Right lobe of liver (tissue), 6 donors: Measurements from ENCODE around the gene NCK1. TPM values are rescaled to one million over a fixed set of nuclear protein-coding genes. Genes with fewer than 3 reads are reported as not detected.
A peak's percentile ranks its signal among the peaks of the same experiment; 100 is the strongest.

Experiments used
- ATAC-seq, 4 donors: fragments of 200-7000 bp; cut with Tn5 transposase; one replicate each; pipeline ENCODE4 v1.9.1; 2020; ENCODE audit warnings: mild to moderate bottlenecking in 4 of 4, moderate library complexity in 4 of 4
- DNase-seq, 3 donors: peaks; one replicate each; pipeline ENCODE4 v3.0.0-alpha.2; 2020
- H3K27ac ChIP-seq, 3 donors: fragments of 200-600 bp; one replicate each; pipeline ENCODE4 v1.8.0; 2022
- H3K27me3 ChIP-seq, 2 donors: fragments of 200-600 bp; one replicate each; pipeline ENCODE4 v1.8.0; 2022
- H3K36me3 ChIP-seq, 4 donors: fragments of 200-600 bp; sonication (generic) in 1 of 4; one replicate each; pipeline versions ENCODE4 v1.5.1 to v1.8.0; 2017 to 2022; ENCODE audit warnings: control low read depth in 1 of 4
- H3K4me1 ChIP-seq, 4 donors: fragments of 200-600 bp; sonication (generic) in 1 of 4; one replicate each; pipeline versions ENCODE4 v1.5.1 to v1.8.0; 2017 to 2022; ENCODE audit warnings: control low read depth in 1 of 4
- H3K4me3 ChIP-seq, 3 donors: fragments of 200-600 bp; one replicate each; pipeline ENCODE4 v1.8.0; 2022
- H3K9me3 ChIP-seq, 4 donors: fragments of 200-600 bp; sonication (generic) in 1 of 4; one replicate each; pipeline versions ENCODE4 v1.5.1 to v1.8.0; 2017 to 2022; ENCODE audit warnings: control low read depth in 1 of 4
- CTCF ChIP-seq, 4 donors: fragments of 200-600 bp in 3 of 4; fragments of 450-650 bp in 1 of 4; IDR thresholded peaks; one replicate each; pipeline versions ENCODE4 v1.5.1 to v1.8.0; 2016 to 2022; ENCODE audit warnings: antibody characterized with exemption in 4 of 4, mild to moderate bottlenecking in 2 of 4
- POLR2A ChIP-seq: fragments of 450-650 bp; IDR thresholded peaks from one replicate; pipeline ENCODE4 v1.6.1; 2017; ENCODE audit warnings: antibody characterized with exemption, mild to moderate bottlenecking
- WGBS: methylation state at CpG from one replicate; pipeline ENCODE4 v1.1.6; 2018; ENCODE audit warnings: low coverage, low lambda C conversion rate; ENCODE audit not compliant: insufficient coverage; ENCODE audit errors: missing lambda C conversion rate; 5-methylcytosine and 5-hydroxymethylcytosine counted together
- intact Hi-C, 2 donors: fragments of 100-400 bp; cut with DNase I; formaldehyde crosslinking; loops; one replicate each; pipeline versions ENCODE4 v1.11.2 to v1.14.1; 2022
- total RNA-seq, 6 experiments: library from RNA; depleted of rRNA in 2 of 6; stranded (reverse); fragments of >200 nt in 2 of 6; fragmentation: NEBNext Ultra II Directional in 3 of 6; extraction: Animal tissue kit (Norgen Biotek cat#: 25700) in 3 of 6; gene quantifications; one replicate each; pipeline versions ENCODE4 v1.1.0 to v1.2.4, GENCODE V29; 2016 to 2023
- donor health status: DM: no; HTN: yes; CAD: no.
- donor health status: DM: no; HTN: no; CAD: no.
- donor health status: DM: no; HTN: no; CAD: no.
- donor health status: DM: no; HTN: yes; CAD: no.
- donor health status: DM: no; HTN: yes; CAD: no.

The NCK1 gene
- total RNA-seq, 6 experiments from 2014 or later, result 21.4 to 27.0 (median 23.7) TPM

- intact Hi-C loops, result no loop called here
- ATAC-seq (peak in 1 of 4 donors; percentile 55), DNase-seq (no peak)
- H3K36me3 ChIP-seq, result peaks cover 0 to 6% (median 1%) of the 10 kb centered on the region in 4 donors
- no peaks in the 10 kb centered on the region for H3K9me3 ChIP-seq
- no peak for TF ChIP-seq CTCF (IDR thresholded peaks at IDR 0.05)
- no peak for TF ChIP-seq POLR2A
- H3K27me3 ChIP-seq, result no peaks in the 10 kb centered on the region
- H3K4me1 ChIP-seq, result peaks cover 0 to 1% (median 0%) of the 10 kb centered on the region in 4 donors
- WGBS, result 53% methylated on average over 1 of the region's 1 CpG
- H3K27ac ChIP-seq, result no peak overlapping the region
- no peak overlapping the region for H3K4me3 ChIP-seq
These were observed 88.6 kb downstream of the NCK1 start for GRCh38 chr3:136950623-136951022.

GRCh38 chr3:136952292-136952691, 90.3 kb downstream of the NCK1 start:
- H3K4me1 ChIP-seq, result peaks cover 0 to 18% (median 0%) of the 10 kb centered on the region in 4 donors
- H3K9me3 ChIP-seq, result no peaks in the 10 kb centered on the region
- no peak overlapping the region for H3K27ac ChIP-seq
- H3K27me3 ChIP-seq, result no peaks in the 10 kb centered on the region
- no peak for ATAC-seq
- no CpG with 5 or more reads among the region's 1 CpG for WGBS
- intact Hi-C loops, result no loop called here
- DNase-seq, result no peak
- TF ChIP-seq POLR2A (no peak), CTCF (IDR thresholded peaks at IDR 0.05) (no peak)
- no peaks in the 10 kb centered on the region for H3K36me3 ChIP-seq
- no peak overlapping the region for H3K4me3 ChIP-seq

- WGBS, result 71% methylated on average over 2 of the region's 2 CpGs
- ATAC-seq, result peak in 3 of 4 donors; percentile 18 to 39 (median 29)
- intact Hi-C loops, result no loop called here
- Histone ChIP-seq H3K4me3 (no peak overlapping the region), H3K4me1 (peaks cover 0 to 18% (median 0%) of the 10 kb centered on the region in 4 donors), H3K27me3 (no peaks in the 10 kb centered on the region), H3K36me3 (no peaks in the 10 kb centered on the region), H3K9me3 (no peaks in the 10 kb centered on the region), H3K27ac (no peak overlapping the region)
- TF ChIP-seq CTCF (IDR thresholded peaks at IDR 0.05) (no peak), POLR2A (no peak)
- DNase-seq, result no peak
These were observed 92.2 kb downstream of the NCK1 start for GRCh38 chr3:136954251-136954650.

GRCh38 chr3:136954980-136955780, 93.2 kb downstream of the NCK1 start:
- H3K36me3 ChIP-seq, result no peaks in the 10 kb centered on the region
- H3K9me3 ChIP-seq, result no peaks in the 10 kb centered on the region
- intact Hi-C loops, result no loop called here
- no peaks in the 10 kb centered on the region for H3K27me3 ChIP-seq
- ATAC-seq (peak in 2 of 4 donors; percentile 10 to 14), DNase-seq (no peak)
- H3K27ac ChIP-seq, result peak overlapping the region in 1 of 3 donors; percentile 3
- H3K4me3 ChIP-seq, result no peak overlapping the region
- 95% methylated on average over 3 of the region's 4 CpGs for WGBS
- TF ChIP-seq CTCF (IDR thresholded peaks at IDR 0.05) (no peak), POLR2A (no peak)
- H3K4me1 ChIP-seq, result peaks cover 0 to 18% (median 0%) of the 10 kb centered on the region in 4 donors
